Mucosa of descending colon (tissue), 3 donors: ENCODE data around the gene PLEKHM3. TPM values are rescaled to one million over a fixed set of nuclear protein-coding genes. Genes with fewer than 3 reads are reported as not detected.

ENCODE experiments used
- ATAC-seq: fragments of 200-7000 bp; cut with Tn5 transposase; one replicate; pipeline ENCODE4 v1.9.1; 2020; ENCODE audit warnings: mild to moderate bottlenecking, moderate library complexity
- DNase-seq, 3 donors: peaks; one replicate each; pipeline ENCODE4 v3.0.0-alpha.2; 2020
- H3K36me3 ChIP-seq: fragments of 200-600 bp; one replicate; pipeline ENCODE4 v1.8.0; 2021; ENCODE audit warnings: low read depth, mild to moderate bottlenecking
- H3K4me1 ChIP-seq: fragments of 200-600 bp; one replicate; pipeline ENCODE4 v1.8.0; 2021; ENCODE audit warnings: low read depth, mild to moderate bottlenecking
- H3K4me3 ChIP-seq: fragments of 200-600 bp; one replicate; pipeline ENCODE4 v1.8.0; 2021; ENCODE audit warnings: mild to moderate bottlenecking
- H3K9me3 ChIP-seq: fragments of 200-600 bp; one replicate; pipeline ENCODE4 v1.8.0; 2021; ENCODE audit warnings: mild to moderate bottlenecking
- intact Hi-C, 2 donors: fragments of 100-400 bp; cut with DNase I in 1 of 2; cut with micrococcal nuclease in 1 of 2; formaldehyde crosslinking; loops; one replicate each; pipeline versions ENCODE4 v1.11.0 to v1.11.1; 2022; cut with DNase I, micrococcal nuclease
- total RNA-seq, 3 donors: library from RNA; stranded (reverse); fragmentation: NEBNext Ultra II Directional in 2 of 3; extraction: Animal tissue kit (Norgen Biotek cat#: 25700) in 2 of 3; gene quantifications; one replicate each; pipeline versions ENCODE4 v1.2.1 to v1.2.4, GENCODE V29; 2021 to 2023
- TF ChIP-seq, protein P1 (sequence below): fragments of 200-600 bp; IDR thresholded peaks from one replicate; pipeline ENCODE4 v1.8.0; 2022; ENCODE audit warnings: antibody characterized with exemption, mild to moderate bottlenecking
- donor health status: DM: no; HTN: no; CAD: no; lungs with moderate emphysema.
- donor health status: DM: no; HTN: no; CAD: no.
- donor health status: DM: no; HTN: yes; CAD: no.

Gene PLEKHM3
- total RNA-seq, 3 donors from 2014 or later = 9.7 to 21.1 (median 12.9) TPM

- Histone ChIP-seq H3K4me1 (no peaks in the 10 kb centered on the region), H3K36me3 (no peaks in the 10 kb centered on the region), H3K9me3 (no peaks in the 10 kb centered on the region), H3K4me3 (no peak overlapping the region)
- intact Hi-C loops = no loop called here
- TF ChIP-seq, protein P1, sequence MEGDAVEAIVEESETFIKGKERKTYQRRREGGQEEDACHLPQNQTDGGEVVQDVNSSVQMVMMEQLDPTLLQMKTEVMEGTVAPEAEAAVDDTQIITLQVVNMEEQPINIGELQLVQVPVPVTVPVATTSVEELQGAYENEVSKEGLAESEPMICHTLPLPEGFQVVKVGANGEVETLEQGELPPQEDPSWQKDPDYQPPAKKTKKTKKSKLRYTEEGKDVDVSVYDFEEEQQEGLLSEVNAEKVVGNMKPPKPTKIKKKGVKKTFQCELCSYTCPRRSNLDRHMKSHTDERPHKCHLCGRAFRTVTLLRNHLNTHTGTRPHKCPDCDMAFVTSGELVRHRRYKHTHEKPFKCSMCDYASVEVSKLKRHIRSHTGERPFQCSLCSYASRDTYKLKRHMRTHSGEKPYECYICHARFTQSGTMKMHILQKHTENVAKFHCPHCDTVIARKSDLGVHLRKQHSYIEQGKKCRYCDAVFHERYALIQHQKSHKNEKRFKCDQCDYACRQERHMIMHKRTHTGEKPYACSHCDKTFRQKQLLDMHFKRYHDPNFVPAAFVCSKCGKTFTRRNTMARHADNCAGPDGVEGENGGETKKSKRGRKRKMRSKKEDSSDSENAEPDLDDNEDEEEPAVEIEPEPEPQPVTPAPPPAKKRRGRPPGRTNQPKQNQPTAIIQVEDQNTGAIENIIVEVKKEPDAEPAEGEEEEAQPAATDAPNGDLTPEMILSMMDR = no peak
- DNase-seq = no peak
- no peak for ATAC-seq
These were observed 28.5 kb downstream of the PLEKHM3 start for GRCh38 chr2:207996848-207997247.

DNA sequence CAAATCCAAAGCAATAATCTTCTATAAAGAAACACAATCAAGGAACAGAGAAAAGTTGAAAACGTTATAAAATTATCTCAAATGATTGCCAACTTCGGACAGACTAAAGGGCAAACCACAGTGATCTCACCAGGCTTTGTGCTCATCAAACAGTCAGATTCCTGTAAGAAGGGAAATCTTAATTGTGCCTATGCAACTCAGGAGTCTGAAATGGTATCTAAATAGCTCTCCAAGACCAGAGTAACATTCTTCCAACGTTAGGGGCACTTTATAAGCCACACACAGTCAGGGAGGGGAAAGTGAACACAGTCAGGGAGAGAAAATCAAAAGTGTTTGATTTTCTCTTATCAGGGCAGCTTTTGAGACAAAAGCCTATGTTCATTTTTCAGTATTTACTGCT is 29.4 kb downstream of the PLEKHM3 start:
- intact Hi-C loops = no loop called here
- Histone ChIP-seq H3K4me3 (no peak overlapping the region), H3K4me1 (no peaks in the 10 kb centered on the region), H3K36me3 (no peaks in the 10 kb centered on the region), H3K9me3 (no peaks in the 10 kb centered on the region)
- ATAC-seq (no peak), DNase-seq (no peak)
- TF ChIP-seq, protein P1 = no peak

DNA sequence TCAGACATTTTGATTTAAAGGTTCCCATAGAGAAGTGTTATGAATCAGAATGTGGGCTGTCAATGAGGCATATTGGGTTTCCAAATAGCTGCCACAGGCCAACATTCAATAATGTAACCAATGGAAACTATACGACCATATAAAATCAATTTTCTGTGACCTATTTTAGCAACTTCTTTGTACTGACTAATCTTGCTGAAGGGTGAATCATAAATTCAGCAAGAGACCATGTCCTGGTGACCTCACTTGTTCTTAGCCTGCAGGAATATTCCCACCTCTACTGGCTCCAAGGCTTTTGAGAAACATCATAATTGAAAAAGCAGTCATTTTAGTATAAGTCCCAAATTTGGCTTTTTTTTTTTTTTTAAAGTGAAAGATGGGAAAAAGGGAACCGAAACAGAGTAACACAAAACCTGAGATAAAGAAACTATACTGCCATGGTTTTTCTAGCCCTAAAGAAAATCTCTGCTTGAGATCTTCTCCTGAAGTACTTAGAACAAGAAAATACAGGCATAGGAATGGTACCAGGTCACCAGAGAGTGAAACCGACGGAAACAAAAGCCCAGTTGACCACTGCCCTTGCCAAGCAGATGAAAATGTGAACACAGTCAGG is 32.1 kb downstream of the PLEKHM3 start:
- ATAC-seq (no peak), DNase-seq (no peak)
- Histone ChIP-seq H3K36me3 (no peaks in the 10 kb centered on the region), H3K4me3 (no peak overlapping the region), H3K4me1 (no peaks in the 10 kb centered on the region), H3K9me3 (no peaks in the 10 kb centered on the region)
- intact Hi-C loops = no loop called here
- TF ChIP-seq, protein P1 = no peak

- ATAC-seq (no peak), DNase-seq (no peak)
- TF ChIP-seq, protein P1 = no peak
- Histone ChIP-seq H3K4me3 (no peak overlapping the region), H3K4me1 (no peaks in the 10 kb centered on the region), H3K36me3 (no peaks in the 10 kb centered on the region), H3K9me3 (no peaks in the 10 kb centered on the region)
- intact Hi-C loops = no loop called here
These were observed 33.4 kb downstream of the PLEKHM3 start for GRCh38 chr2:207991944-207992343.

- H3K4me3 ChIP-seq = no peak overlapping the region
- H3K4me1 ChIP-seq = no peaks in the 10 kb centered on the region
- intact Hi-C loops = no loop called here
- no peaks in the 10 kb centered on the region for H3K36me3 ChIP-seq
- no peaks in the 10 kb centered on the region for H3K9me3 ChIP-seq
- DNase-seq = no peak
- TF ChIP-seq, protein P1 = no peak
- no peak for ATAC-seq
These were observed 34.5 kb downstream of the PLEKHM3 start for GRCh38 chr2:207990784-207991183.

- TF ChIP-seq, protein P1 = no peak
- no peak for DNase-seq
These were observed 36.4 kb downstream of the PLEKHM3 start for GRCh38 chr2:207988975-207989374.

More at GRCh38 chr2:207988975-207989374, 36.4 kb downstream of the PLEKHM3 start:
- H3K4me1 ChIP-seq = no peaks in the 10 kb centered on the region
- intact Hi-C loops = no loop called here
- H3K36me3 ChIP-seq = no peaks in the 10 kb centered on the region
- H3K9me3 ChIP-seq = no peaks in the 10 kb centered on the region
- H3K4me3 ChIP-seq = no peak overlapping the region
- no peak for ATAC-seq
